H1 (cell line): ENCODE data around the gene DAG1. TPM values are rescaled to one million over a fixed set of nuclear protein-coding genes. Genes with fewer than 3 reads are reported as not detected.

Experiments
- CTCF ChIA-PET: fragments of 300-600 bp; sonication (Branson Sonifier 250); formaldehyde crosslinking; loops from one replicate; lab custom pipeline; 2021; ENCODE audit not compliant: partially characterized antibody; lab: Charles Lee
- POLR2A ChIA-PET: fragments of 300-600 bp; sonication (Branson Sonifier 250); formaldehyde crosslinking; loops from one replicate; lab custom pipeline; 2021; ENCODE audit warnings: inconsistent platforms; ENCODE audit not compliant: partially characterized antibody; lab: Charles Lee
- DNase-seq, 2 experiments: peaks; one replicate each; pipeline versions ENCODE4 v3.0.0 to v3.0.0-alpha.2; 2010 to 2022; ENCODE audit warnings: low spot score in 2 of 2, low read depth in 1 of 2, mixed read lengths in 1 of 2
- FAIRE-seq: peaks from 2 replicates; lab custom pipeline; 2011; peaks lifted over from hg19 to GRCh38; lab: Jason Lieb, UNC
- H2AFZ ChIP-seq: 2 replicates; pipeline ENCODE4 v1.8.1; 2012; ENCODE audit warnings: low read length, inconsistent platforms
- H2AK5ac ChIP-seq: 2 replicates; pipeline ENCODE4 v1.6.1; 2013; ENCODE audit warnings: low read depth, low read length
- H2BK120ac ChIP-seq: replicated peaks from 2 replicates; pipeline ENCODE3; 2013; ENCODE audit warnings: low read depth, low read length, inconsistent platforms
- H2BK12ac ChIP-seq: 2 replicates; pipeline ENCODE4 v1.6.1; 2013; ENCODE audit warnings: low read depth, low read length
- H2BK15ac ChIP-seq: 2 replicates; pipeline ENCODE4 v1.6.1; 2013; ENCODE audit warnings: low read length
- H2BK20ac ChIP-seq: 2 replicates; pipeline ENCODE4 v1.6.1; 2013; ENCODE audit warnings: low read length
- H2BK5ac ChIP-seq: 2 replicates; pipeline ENCODE4 v1.6.1; 2013; ENCODE audit warnings: low read depth, low read length
- H3K14ac ChIP-seq: 2 replicates; pipeline ENCODE4 v1.6.1; 2013; ENCODE audit warnings: inconsistent platforms; ENCODE audit not compliant: insufficient read length
- H3K18ac ChIP-seq: 2 replicates; pipeline ENCODE4 v1.6.1; 2013; ENCODE audit warnings: low read length; ENCODE audit errors: extremely low read depth
- H3K23ac ChIP-seq: 2 replicates; pipeline ENCODE4 v1.6.1; 2013; ENCODE audit warnings: inconsistent platforms; ENCODE audit not compliant: insufficient read length
- H3K23me2 ChIP-seq: 2 replicates; pipeline ENCODE4 v1.6.1; 2013; ENCODE audit warnings: low read depth, low read length
- H3K27ac ChIP-seq: 2 replicates; pipeline ENCODE4 v1.6.1; 2011; ENCODE audit warnings: low read depth, low read length, inconsistent platforms
- H3K27me3 ChIP-seq, 4 experiments: replicated peaks in 1 of 4; 1 replicate in 1 of 4; 2 replicates in 3 of 4; pipeline versions ENCODE4 v1.6.1 to v1.8.1; 2011 to 2013; ENCODE audit warnings: low read length in 3 of 4, mild to moderate bottlenecking in 3 of 4, inconsistent platforms in 2 of 4, mixed read lengths in 2 of 4, moderate library complexity in 1 of 4; ENCODE audit not compliant: control insufficient read depth in 3 of 4, insufficient read depth in 3 of 4; ENCODE audit errors: extremely low read depth in 1 of 4
- H3K36me3 ChIP-seq, 4 experiments: 2 replicates each; pipeline versions ENCODE4 v1.6.1 to v1.8.1; 2011 to 2013; ENCODE audit warnings: mild to moderate bottlenecking in 4 of 4, low read length in 3 of 4, moderate library complexity in 2 of 4, control low read depth in 1 of 4, inconsistent platforms in 1 of 4; ENCODE audit not compliant: insufficient read depth in 4 of 4, control insufficient read depth in 2 of 4
- H3K4ac ChIP-seq: replicated peaks from 2 replicates; pipeline ENCODE3; 2013; ENCODE audit warnings: low read length, low read depth, mixed read lengths, inconsistent platforms; ENCODE audit not compliant: insufficient read length
- H3K4me1 ChIP-seq, 4 experiments: replicated peaks in 1 of 4; 1 replicate in 1 of 4; 2 replicates in 3 of 4; pipeline versions ENCODE4 v1.6.1 to v1.8.1; 2011 to 2013; ENCODE audit warnings: low read length in 3 of 4, inconsistent platforms in 2 of 4, mixed read lengths in 1 of 4; ENCODE audit not compliant: insufficient read depth in 4 of 4, control insufficient read depth in 3 of 4
- H3K4me2 ChIP-seq, 2 experiments: 2 replicates each; pipeline versions ENCODE4 v1.6.1 to v1.8.1; 2011 to 2013; ENCODE audit warnings: low read depth in 2 of 2, low read length in 2 of 2, control low read depth in 1 of 2, inconsistent platforms in 1 of 2, mild to moderate bottlenecking in 1 of 2; ENCODE audit not compliant: insufficient read depth in 1 of 2
- H3K4me3 ChIP-seq, 4 experiments: fragments of 200-600, 300-600 bp in 1 of 4; sonication (generic), shearing (Covaris generic), sonication (Bioruptor Twin) in 1 of 4; 2 replicates each; pipeline versions ENCODE4 v1.5.1 to v1.8.1; 2011 to 2016; ENCODE audit warnings: low read length in 4 of 4, low read depth in 3 of 4, control low read depth in 2 of 4, inconsistent platforms in 2 of 4, mild to moderate bottlenecking in 2 of 4, mixed read lengths in 1 of 4, moderate library complexity in 1 of 4; ENCODE audit not compliant: insufficient read depth in 2 of 4; ENCODE audit errors: extremely low read depth in 1 of 4
- H3K56ac ChIP-seq: replicated peaks from 2 replicates; pipeline ENCODE3; 2013; ENCODE audit warnings: low read depth, mild to moderate bottlenecking, mixed read lengths, low read length, inconsistent platforms; ENCODE audit not compliant: insufficient read length
- H3K79me1 ChIP-seq: 2 replicates; pipeline ENCODE4 v1.6.1; 2013; ENCODE audit warnings: low read depth, low read length, control low read depth
- H3K79me2 ChIP-seq, 2 experiments: 2 replicates each; pipeline versions ENCODE4 v1.6.1 to v1.8.1; 2012 to 2013; ENCODE audit warnings: low read length in 2 of 2, mild to moderate bottlenecking in 2 of 2, inconsistent platforms in 1 of 2; ENCODE audit not compliant: insufficient read depth in 2 of 2, control insufficient read depth in 1 of 2
- H3K9ac ChIP-seq, 4 experiments: replicated peaks in 1 of 4; 1 replicate in 1 of 4; 2 replicates in 3 of 4; pipeline versions ENCODE4 v1.6.1 to v1.8.1; 2011 to 2013; ENCODE audit warnings: low read depth in 3 of 4, low read length in 3 of 4, control low read depth in 2 of 4, mild to moderate bottlenecking in 2 of 4, moderate library complexity in 2 of 4, inconsistent platforms in 1 of 4; ENCODE audit errors: extremely low read depth in 1 of 4
- H3K9me3 ChIP-seq, 2 experiments: 2 replicates each; pipeline versions ENCODE4 v1.6.1 to v1.8.1; 2012 to 2013; ENCODE audit warnings: mild to moderate bottlenecking in 2 of 2, moderate library complexity in 2 of 2, control low read depth in 1 of 2, inconsistent platforms in 1 of 2, low read depth in 1 of 2, low read length in 1 of 2, mixed read lengths in 1 of 2; ENCODE audit not compliant: insufficient read depth in 2 of 2
- H4K20me1 ChIP-seq, 2 experiments: replicated peaks in 1 of 2; 2 replicates each; pipeline versions ENCODE3 to v1.8.1; 2011 to 2013; ENCODE audit warnings: inconsistent platforms in 2 of 2, low read length in 2 of 2, mild to moderate bottlenecking in 1 of 2; ENCODE audit not compliant: insufficient read depth in 2 of 2, control insufficient read depth in 1 of 2
- H4K5ac ChIP-seq: 2 replicates; pipeline ENCODE4 v1.6.1; 2013; ENCODE audit warnings: low read length, low read depth, mixed read lengths, inconsistent platforms; ENCODE audit not compliant: insufficient read length
- H4K8ac ChIP-seq: 2 replicates; pipeline ENCODE4 v1.8.0; 2013; ENCODE audit warnings: mild to moderate bottlenecking, moderate library complexity, low read length, inconsistent platforms; ENCODE audit not compliant: insufficient read depth; ENCODE audit errors: extremely low read depth
- H4K91ac ChIP-seq: replicated peaks from 2 replicates; pipeline ENCODE3; 2013; ENCODE audit warnings: low read length, mixed read lengths, inconsistent platforms; ENCODE audit not compliant: insufficient read length
- BACH1 ChIP-seq: IDR thresholded peaks from 2 replicates; pipeline ENCODE4 v1.6.1; 2012; ENCODE audit warnings: low read length, improper control_type of control experiment
- BRCA1 ChIP-seq: IDR thresholded peaks from 2 replicates; pipeline ENCODE4 v1.6.1; 2012; ENCODE audit warnings: low read depth, low read length, improper control_type of control experiment
- CEBPB ChIP-seq: IDR thresholded peaks from 2 replicates; pipeline ENCODE4 v1.6.1; 2012; ENCODE audit warnings: low read depth, low read length
- CHD2 ChIP-seq: IDR thresholded peaks from 2 replicates; pipeline ENCODE4 v1.6.1; 2012; ENCODE audit warnings: low read length, improper control_type of control experiment
- JUN ChIP-seq: IDR thresholded peaks from 2 replicates; pipeline ENCODE4 v1.6.1; 2011; ENCODE audit warnings: low read depth, mild to moderate bottlenecking, improper control_type of control experiment, low read length
- KDM1A ChIP-seq: fragments of 200-600, 300-600 bp; sonication (generic); IDR thresholded peaks from 2 replicates; pipeline ENCODE4 v1.7.1; 2016; ENCODE audit warnings: mild to moderate bottlenecking, low read length, borderline replicate concordance
- POU5F1 ChIP-seq: IDR thresholded peaks from 2 replicates; pipeline ENCODE4 v1.6.1; 2011; ENCODE audit warnings: low read depth, mild to moderate bottlenecking, low read length, moderate library complexity
- SAP30 ChIP-seq: fragments of 300-600 bp; sonication (generic); IDR thresholded peaks from 2 replicates; pipeline ENCODE4 v1.7.1; 2012; ENCODE audit warnings: low read length, moderate library complexity, mild to moderate bottlenecking, inconsistent platforms; ENCODE audit not compliant: insufficient read depth, insufficient replicate concordance
- SP1 ChIP-seq: IDR thresholded peaks from 2 replicates; pipeline ENCODE4 v1.6.1; 2011; ENCODE audit warnings: low read depth, low read length
- SP4 ChIP-seq: IDR thresholded peaks from 2 replicates; pipeline ENCODE4 v1.6.1; 2012; ENCODE audit warnings: low read length, inconsistent platforms
- TAF1 ChIP-seq: IDR thresholded peaks from 2 replicates; pipeline ENCODE4 v1.6.1; 2011; ENCODE audit warnings: mild to moderate bottlenecking, low read depth, low read length
- TBP ChIP-seq: IDR thresholded peaks from 2 replicates; pipeline ENCODE4 v1.6.1; 2011; ENCODE audit warnings: low read depth, low read length, improper control_type of control experiment
- TCF12 ChIP-seq: IDR thresholded peaks from 2 replicates; pipeline ENCODE4 v1.6.1; 2011; ENCODE audit warnings: low read depth, mild to moderate bottlenecking, low read length
- TEAD4 ChIP-seq: IDR thresholded peaks from 2 replicates; pipeline ENCODE4 v1.6.1; 2012; ENCODE audit warnings: low read depth, low read length, inconsistent platforms, mixed read lengths
- polyA plus RNA-seq, 7 experiments: library from polyadenylated mRNA; depleted of rRNA in 3 of 7; stranded (reverse) in 5 of 7; unstranded in 2 of 7; fragments of >200 nt in 5 of 7; fragments of 200-250 nt in 2 of 7; gene quantifications; 1 replicate in 5 of 7; 2 replicates in 1 of 7; 4 replicates in 1 of 7; pipeline versions ENCODE4 v1.2.1 to v1.2.3, GENCODE V29; 2011 to 2013; ENCODE audit warnings: missing spikeins in 2 of 7, mixed read lengths in 2 of 7
- total RNA-seq: library from RNA; stranded (reverse); fragmentation: NEBNext Ultra II Directional; extraction: Animal tissue kit (Norgen Biotek cat#: 25700); gene quantifications from 2 replicates; pipeline ENCODE4 v1.2.1, GENCODE V29; 2021

DAG1 gene
- total and polyA plus RNA-seq, 2 of the 8 experiments (the other 6 are each of a cell fraction or from before 2014, with no cell fraction given), result 97.5 to 138 TPM

GRCh38 chr3:49568965-49569364 lies 98.9 kb downstream of the DAG1 start:
- no peak for TF ChIP-seq TEAD4
- no peak for TF ChIP-seq SP4
- TF ChIP-seq TBP, result no peak
- TF ChIP-seq SAP30, result no peak
- TF ChIP-seq KDM1A, result no peak
- no peak for TF ChIP-seq CHD2
- TF ChIP-seq CEBPB, result no peak
- TF ChIP-seq BACH1, result no peak
- no peak for TF ChIP-seq POU5F1
- no peak for TF ChIP-seq TCF12
- no peak for TF ChIP-seq JUN
- TF ChIP-seq BRCA1, result no peak
- TF ChIP-seq TAF1, result no peak
- TF ChIP-seq SP1, result no peak
- H3K27me3 ChIP-seq, result no peaks in the 10 kb centered on the region; a peak in 1 of 7 replicates
- no peak overlapping the region for H3K56ac ChIP-seq
- ChIA-PET CTCF (interaction anchor here (0.8 to 10.9 kb wide), 6 partner anchors 14 to 102 kb away, joined by 3 to 101 read pairs (median 4); partner anchors contain the start of gene BSN), POLR2A (interaction anchor here (1.7 kb wide), 1 partner anchor 8 kb away, joined by 3 read pairs; no protein-coding TSS in a partner anchor)
- no peak for DNase-seq
- H3K4ac ChIP-seq, result no peak overlapping the region
- H3K4me2 ChIP-seq, result no peak overlapping the region
- H2BK12ac ChIP-seq, result no peak overlapping the region
- H3K9me3 ChIP-seq, result no peaks in the 10 kb centered on the region
- no peaks in the 10 kb centered on the region for H3K36me3 ChIP-seq
- H2AK5ac ChIP-seq, result no peak overlapping the region
- H3K79me2 ChIP-seq, result no peaks in the 10 kb centered on the region
- no peaks in the 10 kb centered on the region for H4K20me1 ChIP-seq
- H4K91ac ChIP-seq, result no peak overlapping the region
- H2BK15ac ChIP-seq, result no peak overlapping the region
- H3K27ac ChIP-seq, result no peak overlapping the region
- H2AFZ ChIP-seq, result no peak overlapping the region
- no peak overlapping the region for H2BK120ac ChIP-seq
- FAIRE-seq, result no peak
- H2BK20ac ChIP-seq, result no peak overlapping the region
- H3K18ac ChIP-seq, result no peak overlapping the region
- H4K8ac ChIP-seq, result no peak overlapping the region
- H3K4me1 ChIP-seq, result peaks cover 0 to 12% (median 6%) of the 10 kb centered on the region in 4 experiments; a peak in 5 of 7 replicates
- no peak overlapping the region for H3K4me3 ChIP-seq
- H3K79me1 ChIP-seq, result 0 out of 2 replicates have a peak, but pooled peaks cover 2% of the 10 kb centered on the region
- H3K23me2 ChIP-seq, result no peaks in the 10 kb centered on the region
- H3K23ac ChIP-seq, result no peak overlapping the region
- no peak overlapping the region for H4K5ac ChIP-seq
- no peak overlapping the region for H3K14ac ChIP-seq
- no peak overlapping the region for H2BK5ac ChIP-seq
- no peak overlapping the region; a peak in 1 of 7 replicates for H3K9ac ChIP-seq
